Immature natural killer cell (primary cell): ENCODE results near the gene MGRN1. TPM values are rescaled to one million over a fixed set of nuclear protein-coding genes. Genes with fewer than 3 reads are reported as not detected.
A peak's percentile ranks its signal among the peaks of the same experiment; 100 is the strongest.

Source experiments
- DNase-seq, 3 donors: peaks; one replicate each; pipeline ENCODE4 v3.0.0; 2022; ENCODE audit warnings: mixed read lengths in 1 of 3
- H3K27ac Mint-ChIP-seq, 6 donors: one replicate each; pipeline ENCODE4 v1.8.0; 2020; ENCODE audit warnings: mixed read lengths in 6 of 6, mild to moderate bottlenecking in 5 of 6, inconsistent platforms in 4 of 6, moderate library complexity in 3 of 6
- H3K27me3 Mint-ChIP-seq, 3 donors: one replicate each; pipeline ENCODE4 v1.8.0; 2020 to 2021; ENCODE audit warnings: low read depth in 3 of 3, mild to moderate bottlenecking in 3 of 3, mixed read lengths in 3 of 3, moderate library complexity in 3 of 3, inconsistent platforms in 1 of 3
- H3K36me3 Mint-ChIP-seq, 3 donors: one replicate each; pipeline ENCODE4 v1.8.0; 2020; ENCODE audit warnings: mixed read lengths in 3 of 3, inconsistent platforms in 2 of 3, mild to moderate bottlenecking in 2 of 3
- H3K4me1 Mint-ChIP-seq, 2 donors: one replicate each; pipeline ENCODE4 v1.8.0; 2020; ENCODE audit warnings: inconsistent platforms in 2 of 2, mild to moderate bottlenecking in 2 of 2, mixed read lengths in 2 of 2, moderate library complexity in 1 of 2
- H3K4me3 Mint-ChIP-seq, 5 donors: one replicate each; pipeline ENCODE4 v1.8.0; 2020; ENCODE audit warnings: mild to moderate bottlenecking in 5 of 5, mixed read lengths in 5 of 5, inconsistent platforms in 3 of 5, moderate library complexity in 3 of 5
- H3K9me3 Mint-ChIP-seq, 6 donors: one replicate each; pipeline ENCODE4 v1.8.0; 2020; ENCODE audit warnings: mild to moderate bottlenecking in 6 of 6, mixed read lengths in 6 of 6, inconsistent platforms in 4 of 6, moderate library complexity in 3 of 6
- polyA plus RNA-seq, 3 donors: library from polyadenylated mRNA; unstranded; fragments of 300-500 nt; fragmentation: Illumina TruSeq; gene quantifications; one replicate each; pipeline ENCODE4 v1.2.3, GENCODE V29; 2021

Gene MGRN1
- 10 to 100 TPM in 1 of 3 donors, 1 to 10 TPM in 2; 2.3 to 13.2 (median 3.5) TPM for polyA plus RNA-seq

DNA sequence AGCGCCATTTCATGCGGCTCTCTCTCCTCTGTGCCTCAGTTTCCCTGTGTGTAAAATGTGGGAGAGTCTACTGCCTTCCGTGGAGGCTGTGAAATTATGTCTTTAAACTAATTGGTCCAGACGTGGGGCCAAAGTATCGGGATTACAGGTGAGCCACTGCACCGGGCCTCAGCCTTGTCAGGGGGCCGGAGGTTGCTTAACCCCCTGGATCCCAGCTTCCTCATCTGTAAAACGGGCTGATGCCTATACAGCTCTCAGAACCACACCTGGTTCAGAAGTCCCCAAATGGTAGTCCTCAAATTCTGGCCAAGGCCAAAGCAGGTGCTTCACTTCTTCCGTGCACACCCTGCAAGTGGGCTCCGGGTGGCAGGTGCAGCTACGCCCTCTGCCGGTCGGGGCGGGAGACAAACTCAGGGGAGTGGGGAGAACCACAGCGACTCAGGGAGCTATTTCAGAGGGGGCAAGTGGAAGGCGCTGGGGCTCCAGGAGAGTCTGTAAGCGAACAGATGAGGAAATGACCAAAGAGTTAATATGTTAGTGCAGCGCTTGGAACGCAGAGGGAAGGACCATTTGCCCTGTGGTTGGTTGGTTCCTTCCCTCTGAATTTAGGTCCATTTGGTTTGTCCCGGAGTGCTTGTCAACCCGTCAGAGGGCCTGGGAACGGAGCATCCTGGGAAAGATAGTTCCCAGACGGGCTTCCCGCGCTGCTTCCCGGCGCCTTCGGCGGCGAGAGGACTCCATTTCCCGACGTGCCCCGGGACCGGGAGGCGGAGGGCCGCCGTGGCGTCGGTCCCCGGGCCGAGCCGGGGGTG is at the start of gene MGRN1:
TSS of gene MGRN1 (plus strand) at position 812 of the 812 bp plus-strand sequence. CDS start 135 bp downstream, outside the sequence.
- DNase-seq: peak; percentile 90 to 94 (median 94)
- H3K36me3 Mint-ChIP-seq: no peaks in the 10 kb centered on the region
- peaks cover 37 to 38% of the 10 kb centered on the region in 2 donors for H3K4me1 Mint-ChIP-seq
- peaks cover 3 to 12% (median 8%) of the 10 kb centered on the region in 3 donors for H3K27me3 Mint-ChIP-seq
- H3K4me3 Mint-ChIP-seq: peak within 1 kb of the TSS; percentile 94 to 99 (median 98)
- H3K27ac Mint-ChIP-seq: peak within 1 kb of the TSS; percentile 97 to 100 (median 100)
- no peaks in the 10 kb centered on the region for H3K9me3 Mint-ChIP-seq

DNA sequence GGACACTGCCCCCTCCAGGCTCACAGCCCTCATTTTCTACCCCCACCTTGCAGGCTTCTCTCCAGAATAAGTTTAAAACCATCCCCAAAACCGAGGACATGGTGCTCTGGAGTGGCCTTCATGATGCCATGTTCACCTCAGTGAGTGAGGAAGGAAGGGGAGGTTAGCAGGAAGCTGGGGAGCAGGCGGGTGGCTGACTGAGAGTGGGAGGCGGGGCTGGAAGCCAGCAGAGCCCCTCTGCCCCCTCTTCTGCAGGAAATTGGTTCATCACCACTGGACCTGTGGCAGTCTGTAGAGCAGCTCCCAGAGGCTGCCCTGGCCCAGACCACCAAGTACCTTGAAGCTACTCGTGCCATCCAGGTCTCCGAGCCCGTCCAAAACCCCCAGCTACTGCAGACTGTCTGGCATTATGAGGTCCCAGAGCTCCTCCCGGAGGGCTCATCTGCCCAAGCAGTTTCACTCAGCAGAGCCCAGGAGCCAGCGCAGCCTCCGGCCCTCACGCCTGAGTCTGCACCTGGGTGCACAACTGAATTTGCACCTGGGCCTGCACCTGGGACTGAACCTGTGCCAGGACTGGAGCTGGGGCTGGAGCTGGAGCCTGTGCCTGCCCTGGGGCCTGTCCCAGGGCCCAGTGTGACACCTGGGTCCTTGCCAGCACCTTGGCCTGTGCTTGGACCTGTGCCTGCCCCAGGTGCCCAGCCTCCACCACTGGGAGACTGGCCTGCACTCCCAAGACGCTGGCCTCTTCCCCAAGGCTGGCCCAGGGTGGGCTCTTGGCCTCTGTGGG is 49.5 kb upstream of the MGRN1 start:
- Mint-ChIP-seq H3K27ac (no peak overlapping the region), H3K9me3 (no peaks in the 10 kb centered on the region), H3K4me3 (no peak overlapping the region), H3K27me3 (no peaks in the 10 kb centered on the region), H3K36me3 (no peaks in the 10 kb centered on the region), H3K4me1 (no peaks in the 10 kb centered on the region)
- no peak for DNase-seq

DNA sequence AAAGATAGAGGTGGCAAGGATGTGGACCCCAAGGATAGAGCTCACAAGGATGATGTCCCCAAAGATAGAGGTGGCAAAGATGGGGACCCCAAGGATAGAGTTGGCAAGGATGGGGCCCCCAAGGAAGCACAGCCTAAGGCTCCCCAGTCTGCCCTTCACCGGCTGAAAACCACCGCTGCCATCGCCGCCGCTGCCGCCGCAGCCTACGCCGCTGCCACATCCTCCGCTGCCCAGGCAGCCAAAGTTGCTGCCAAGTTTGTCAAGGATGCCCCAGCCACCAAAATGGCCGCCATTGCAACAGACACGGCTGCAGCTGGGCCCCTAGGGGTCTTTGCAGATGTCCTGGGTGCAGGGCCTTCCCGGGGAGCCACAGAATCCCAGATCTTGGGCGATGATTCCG is 48.6 kb upstream of the MGRN1 start:
- Mint-ChIP-seq H3K4me1 (no peaks in the 10 kb centered on the region), H3K4me3 (no peak overlapping the region), H3K27ac (no peak overlapping the region), H3K9me3 (no peaks in the 10 kb centered on the region), H3K27me3 (no peaks in the 10 kb centered on the region), H3K36me3 (no peaks in the 10 kb centered on the region)
- DNase-seq: no peak

DNA sequence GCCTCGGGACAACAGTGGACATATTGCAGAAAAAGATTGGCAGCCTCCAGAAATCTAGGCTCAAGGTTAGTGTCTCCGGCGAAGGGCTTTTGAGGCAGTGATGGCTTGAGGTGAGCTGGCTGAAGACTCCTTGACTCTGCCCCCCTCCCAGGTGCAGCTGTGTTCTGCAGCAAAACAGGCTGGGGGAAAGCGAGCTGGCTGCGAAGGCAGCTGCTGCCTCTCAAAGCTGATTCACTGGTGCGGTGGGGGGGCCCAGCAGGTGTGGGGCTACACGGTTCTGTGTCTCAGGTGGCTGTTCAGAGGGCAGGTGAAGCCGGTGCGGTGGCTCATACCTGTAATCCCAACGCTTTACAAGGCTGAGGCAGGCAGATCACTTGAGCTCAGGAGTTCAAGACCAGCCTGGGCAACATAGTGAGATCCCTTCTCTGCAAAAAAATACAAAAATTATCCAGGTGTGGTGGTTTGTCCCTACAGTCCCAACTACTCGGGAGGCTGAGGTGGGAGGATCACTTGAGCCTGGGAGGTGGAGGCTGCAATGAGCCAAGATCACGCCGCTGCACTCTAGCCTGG is 45.6 kb upstream of the MGRN1 start:
- H3K4me1 Mint-ChIP-seq: no peaks in the 10 kb centered on the region
- no peak overlapping the region for H3K27ac Mint-ChIP-seq
- H3K27me3 Mint-ChIP-seq: no peaks in the 10 kb centered on the region
- H3K36me3 Mint-ChIP-seq: no peaks in the 10 kb centered on the region
- no peak overlapping the region for H3K4me3 Mint-ChIP-seq
- no peaks in the 10 kb centered on the region for H3K9me3 Mint-ChIP-seq
- DNase-seq: no peak

DNA sequence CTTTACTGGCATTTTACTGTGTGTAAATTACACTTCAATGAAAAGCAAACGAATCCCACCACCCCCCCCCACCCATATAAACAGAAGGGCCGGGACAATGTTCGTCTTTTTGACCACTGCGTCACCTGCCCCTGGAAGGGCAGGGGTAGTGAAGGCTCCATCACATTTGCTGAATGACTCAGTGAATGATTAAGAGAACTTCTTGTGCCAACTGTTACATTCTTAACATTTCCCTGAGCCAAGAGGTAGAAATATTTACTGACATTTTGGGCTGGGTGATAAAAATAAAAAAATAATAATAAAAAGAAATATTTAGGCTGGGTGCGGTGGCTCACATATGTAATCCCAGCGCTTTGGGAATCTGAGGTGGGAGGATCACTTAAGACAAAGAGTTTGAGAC is 44.4 kb upstream of the MGRN1 start:
- no peaks in the 10 kb centered on the region for H3K9me3 Mint-ChIP-seq
- no peaks in the 10 kb centered on the region for H3K27me3 Mint-ChIP-seq
- H3K27ac Mint-ChIP-seq: no peak overlapping the region
- DNase-seq: no peak
- H3K4me1 Mint-ChIP-seq: no peaks in the 10 kb centered on the region
- no peak overlapping the region for H3K4me3 Mint-ChIP-seq
- H3K36me3 Mint-ChIP-seq: no peaks in the 10 kb centered on the region

DNA sequence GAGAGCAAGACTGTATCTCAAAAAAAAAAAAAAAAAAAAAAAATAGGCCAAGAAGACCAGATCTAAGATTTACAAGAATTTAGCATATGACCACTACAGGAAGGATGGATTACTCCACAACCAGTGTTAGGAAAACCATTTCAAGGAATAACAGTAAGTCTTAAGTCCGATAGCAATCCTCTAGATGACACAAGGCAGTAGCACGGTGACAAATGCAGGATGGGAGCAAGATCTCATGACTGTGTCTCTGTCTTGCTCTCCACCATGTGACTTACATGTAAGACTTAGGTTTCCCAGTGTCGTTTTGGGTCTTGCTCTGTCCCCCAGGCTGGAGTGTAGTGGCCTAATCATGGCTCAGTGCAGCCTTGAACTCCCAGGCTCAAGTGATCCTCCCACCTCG is 40.7 kb upstream of the MGRN1 start:
- no peak for DNase-seq
- H3K36me3 Mint-ChIP-seq: peaks cover 0 to 3% (median 0%) of the 10 kb centered on the region in 3 donors
- no peak overlapping the region for H3K4me3 Mint-ChIP-seq
- no peak overlapping the region for H3K27ac Mint-ChIP-seq
- no peaks in the 10 kb centered on the region for H3K9me3 Mint-ChIP-seq
- peaks cover 0 to 4% of the 10 kb centered on the region in 2 donors for H3K4me1 Mint-ChIP-seq
- H3K27me3 Mint-ChIP-seq: peaks cover 0 to 2% (median 2%) of the 10 kb centered on the region in 3 donors

DNA sequence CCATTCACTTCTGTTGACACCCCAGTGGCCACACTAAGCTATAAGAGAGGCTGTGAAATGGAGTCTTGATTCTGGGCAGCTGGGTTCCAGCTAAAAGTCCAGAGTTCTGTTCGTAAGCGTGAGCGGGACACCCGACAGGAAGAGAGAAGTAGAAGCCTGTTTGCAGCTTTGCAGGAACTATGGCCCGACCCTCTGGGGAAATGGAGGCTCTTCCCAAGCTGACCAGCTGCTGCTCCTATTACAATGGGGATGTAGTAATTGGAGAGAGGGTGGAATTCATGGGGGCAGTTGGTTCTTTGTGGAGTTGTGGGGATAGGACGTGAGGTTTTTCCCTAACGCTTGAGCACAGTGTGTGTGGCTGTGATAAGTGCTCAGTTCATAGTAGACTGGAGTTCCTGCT is 38.3 kb upstream of the MGRN1 start:
- no peak overlapping the region for H3K27ac Mint-ChIP-seq
- DNase-seq: no peak
- peaks cover 0 to 4% of the 10 kb centered on the region in 2 donors for H3K4me1 Mint-ChIP-seq
- peaks cover 0 to 3% (median 0%) of the 10 kb centered on the region in 3 donors for H3K36me3 Mint-ChIP-seq
- H3K27me3 Mint-ChIP-seq: peaks cover 0 to 2% (median 2%) of the 10 kb centered on the region in 3 donors
- H3K4me3 Mint-ChIP-seq: no peak overlapping the region
- H3K9me3 Mint-ChIP-seq: no peaks in the 10 kb centered on the region

DNA sequence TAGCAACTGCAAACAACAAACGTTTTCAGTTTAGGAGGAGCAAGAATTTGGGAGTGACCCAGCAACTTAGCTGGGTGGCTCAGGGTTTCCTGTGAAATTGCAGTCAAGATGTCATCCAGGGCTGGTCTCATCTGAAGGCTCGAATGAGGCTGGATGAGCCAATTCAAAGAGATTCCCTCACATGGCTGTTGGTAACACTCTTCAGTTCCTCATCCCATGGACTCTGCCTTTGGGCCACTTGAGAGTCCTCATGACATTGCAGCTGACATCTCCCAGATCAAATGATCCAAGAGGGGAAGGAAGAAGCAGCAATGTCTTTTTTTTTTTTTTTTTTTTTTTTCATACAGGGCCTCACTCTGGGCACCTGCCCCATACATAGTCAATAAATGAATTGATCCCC is 36.2 kb upstream of the MGRN1 start:
- H3K4me3 Mint-ChIP-seq: no peak overlapping the region
- H3K4me1 Mint-ChIP-seq: peaks cover 0 to 4% of the 10 kb centered on the region in 2 donors
- H3K9me3 Mint-ChIP-seq: no peaks in the 10 kb centered on the region
- no peak overlapping the region for H3K27ac Mint-ChIP-seq
- peaks cover 0 to 4% (median 2%) of the 10 kb centered on the region in 3 donors for H3K27me3 Mint-ChIP-seq
- peaks cover 0 to 3% (median 0%) of the 10 kb centered on the region in 3 donors for H3K36me3 Mint-ChIP-seq
- DNase-seq: no peak

DNA sequence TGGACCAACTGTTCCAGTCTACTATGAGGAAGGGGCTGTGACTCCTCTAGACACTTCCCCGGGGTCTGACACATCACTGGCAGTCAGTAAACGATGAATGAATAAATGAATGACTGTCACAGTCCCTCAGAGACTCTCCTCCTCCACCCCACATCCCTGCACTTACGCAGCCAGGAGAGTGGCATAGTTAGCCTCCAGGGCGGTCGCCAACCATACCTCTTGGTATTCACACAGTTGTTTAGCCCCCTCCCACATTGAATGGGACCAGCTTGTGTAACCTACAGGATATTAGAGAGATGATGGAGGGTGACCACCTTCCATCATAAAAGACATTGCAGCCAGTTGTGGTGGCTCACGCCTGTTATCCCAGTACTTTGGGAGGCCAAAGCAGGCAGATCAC is 35.7 kb upstream of the MGRN1 start:
- no peaks in the 10 kb centered on the region for H3K9me3 Mint-ChIP-seq
- peaks cover 0 to 4% of the 10 kb centered on the region in 2 donors for H3K4me1 Mint-ChIP-seq
- H3K36me3 Mint-ChIP-seq: peaks cover 0 to 3% (median 0%) of the 10 kb centered on the region in 3 donors
- H3K4me3 Mint-ChIP-seq: no peak overlapping the region
- peaks cover 0 to 4% (median 2%) of the 10 kb centered on the region in 3 donors for H3K27me3 Mint-ChIP-seq
- DNase-seq: no peak
- no peak overlapping the region for H3K27ac Mint-ChIP-seq

DNA sequence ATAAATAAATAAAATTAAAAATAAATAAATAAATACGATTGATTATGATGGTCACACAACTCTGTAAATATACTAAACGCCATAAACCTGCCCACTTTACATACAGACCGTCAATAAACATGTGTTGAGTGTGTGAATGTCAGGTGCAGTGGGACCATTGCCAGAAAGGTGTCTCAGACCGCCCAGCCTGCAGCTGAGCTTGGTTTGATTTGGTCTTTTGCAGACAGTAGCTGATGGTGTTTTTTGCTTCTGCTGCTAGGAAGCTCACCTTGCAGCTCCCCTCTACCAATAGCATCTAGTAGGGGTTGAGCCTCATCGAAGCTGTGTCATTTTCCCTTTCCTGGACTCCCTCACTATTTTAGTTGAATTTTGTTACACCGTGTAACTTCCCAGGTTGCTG is 33.4 kb upstream of the MGRN1 start:
- H3K36me3 Mint-ChIP-seq: peaks cover 0 to 3% (median 0%) of the 10 kb centered on the region in 3 donors
- H3K9me3 Mint-ChIP-seq: no peaks in the 10 kb centered on the region
- no peak overlapping the region for H3K27ac Mint-ChIP-seq
- peaks cover 0 to 2% (median 0%) of the 10 kb centered on the region in 3 donors for H3K27me3 Mint-ChIP-seq
- DNase-seq: no peak
- H3K4me1 Mint-ChIP-seq: no peaks in the 10 kb centered on the region
- no peak overlapping the region for H3K4me3 Mint-ChIP-seq

DNA sequence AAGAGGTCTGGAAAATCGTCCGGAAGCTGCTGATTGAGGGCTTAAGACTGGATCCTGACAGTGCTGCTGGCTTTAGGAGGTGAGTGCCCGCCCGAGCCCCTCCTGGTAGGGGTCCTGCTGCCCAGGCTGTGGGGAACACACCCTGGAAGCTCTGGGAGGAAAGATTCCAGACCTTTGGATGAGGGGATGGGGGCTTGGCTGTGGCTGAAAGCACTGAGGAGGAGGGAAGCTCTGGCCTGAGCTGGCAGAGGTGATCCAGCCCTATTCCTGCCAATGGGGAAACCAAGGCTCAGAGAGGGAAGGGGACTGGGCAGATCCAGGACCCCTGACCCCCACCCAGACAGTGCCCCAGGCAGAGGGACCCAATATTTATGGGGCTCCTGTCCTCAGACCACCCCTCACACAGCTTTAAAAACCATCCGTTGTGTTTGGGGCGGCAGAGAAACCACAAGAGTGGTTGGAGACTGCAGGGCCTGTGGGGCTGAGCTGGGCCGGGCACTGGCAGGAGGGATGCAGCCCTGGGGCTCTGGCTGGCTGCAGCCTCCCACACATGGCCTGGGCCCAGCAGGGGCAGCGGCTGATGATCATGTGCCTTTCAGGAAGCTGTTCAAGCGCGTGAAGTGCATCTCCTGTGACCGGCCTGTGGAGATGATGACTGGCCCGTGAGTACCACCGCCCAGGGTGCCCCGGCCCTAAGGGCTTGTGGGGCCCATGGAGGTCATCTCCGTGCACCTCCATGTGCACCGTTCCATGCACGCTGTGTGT is 32.7 kb upstream of the MGRN1 start:
- Mint-ChIP-seq H3K27me3 (peaks cover 0 to 2% (median 0%) of the 10 kb centered on the region in 3 donors), H3K27ac (no peak overlapping the region), H3K9me3 (no peaks in the 10 kb centered on the region), H3K4me3 (no peak overlapping the region), H3K4me1 (no peaks in the 10 kb centered on the region), H3K36me3 (no peaks in the 10 kb centered on the region)
- no peak for DNase-seq

DNA sequence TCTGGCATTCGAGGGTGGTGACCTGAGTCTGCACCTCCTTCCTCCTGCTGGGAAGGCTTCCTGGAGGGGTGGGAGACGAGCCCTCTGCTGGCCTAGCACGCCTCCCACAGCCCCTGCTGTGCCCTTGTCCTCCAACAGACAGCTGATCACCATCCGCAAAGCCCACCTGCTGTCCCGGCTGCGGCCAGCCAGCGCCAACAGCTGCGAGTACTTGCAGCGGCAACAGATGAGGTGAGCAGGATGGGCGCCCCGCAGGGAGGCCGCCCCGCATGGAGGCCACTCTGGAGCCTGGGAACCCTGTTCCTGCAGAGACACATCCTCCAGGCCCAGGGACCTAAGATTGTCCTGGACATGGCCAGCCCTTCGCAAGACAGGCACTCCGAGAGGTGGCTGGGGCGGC is 31.5 kb upstream of the MGRN1 start:
- H3K36me3 Mint-ChIP-seq: no peaks in the 10 kb centered on the region
- no peaks in the 10 kb centered on the region for H3K4me1 Mint-ChIP-seq
- DNase-seq: no peak
- H3K27me3 Mint-ChIP-seq: peaks cover 0 to 2% (median 0%) of the 10 kb centered on the region in 3 donors
- no peak overlapping the region for H3K27ac Mint-ChIP-seq
- H3K4me3 Mint-ChIP-seq: no peak overlapping the region
- H3K9me3 Mint-ChIP-seq: no peaks in the 10 kb centered on the region
